Activated CD8-positive, alpha-beta memory T cell treated with anti-CD3 and anti-CD28 coated beads, Interleukin-2, amount 50 U/mL, for 48 hours (primary cell): ENCODE measurements around the gene ATP6V0A1.
A peak's percentile ranks its signal among the peaks of the same experiment; 100 is the strongest.
"Not testable (repeated sequence)": the region's sequence is repeated elsewhere in the genome, so short reads cannot be mapped to it uniquely, and the experiment has no call there.

ENCODE experiments used
- DNase-seq: peaks from one replicate; pipeline ENCODE4 v3.0.0-alpha.2; 2020

The ATP6V0A1 gene

DNA sequence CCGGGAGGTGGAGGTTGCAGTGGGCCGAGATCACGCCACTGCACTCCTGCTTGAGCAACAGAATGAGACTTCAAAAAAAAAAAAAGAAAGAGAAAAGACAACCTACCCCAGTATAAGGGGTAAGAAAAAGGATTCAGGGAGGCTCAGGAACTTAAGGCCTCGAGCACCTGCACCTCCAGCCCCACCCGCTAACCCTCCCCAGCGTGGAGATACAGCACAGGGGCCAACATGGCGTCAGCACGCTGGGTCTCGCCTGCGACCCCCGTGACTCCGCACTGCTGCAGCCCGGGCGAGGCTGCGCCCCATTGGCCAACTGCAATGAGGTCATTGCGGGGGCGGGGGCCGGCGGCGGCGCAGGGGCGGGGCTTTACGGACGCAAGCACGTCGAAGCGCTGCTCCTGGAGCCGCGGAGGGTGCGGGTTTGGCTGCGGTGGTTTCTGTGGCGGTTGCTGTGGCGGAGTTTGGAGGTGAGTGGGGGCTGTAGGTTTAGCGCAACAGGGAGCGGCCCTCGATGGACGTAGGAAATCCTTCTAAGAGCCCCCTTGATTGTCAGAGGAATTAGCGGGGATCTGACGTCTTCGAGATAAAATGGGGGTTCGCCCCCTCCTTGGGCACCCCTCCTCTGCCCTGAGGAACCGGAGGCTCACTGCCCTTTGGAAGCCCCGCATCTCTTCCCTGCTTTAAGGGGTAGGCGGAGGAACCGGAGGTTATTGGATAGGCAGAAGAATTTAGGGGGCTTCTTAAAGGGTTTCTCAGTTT, at the start of gene ATP6V0A1:
TSS of gene ATP6V0A1 (plus strand) at position 382 of the 759 bp plus-strand sequence. CDS start 2,017 bp downstream, outside the sequence.
- peak; percentile 98 for DNase-seq

DNA sequence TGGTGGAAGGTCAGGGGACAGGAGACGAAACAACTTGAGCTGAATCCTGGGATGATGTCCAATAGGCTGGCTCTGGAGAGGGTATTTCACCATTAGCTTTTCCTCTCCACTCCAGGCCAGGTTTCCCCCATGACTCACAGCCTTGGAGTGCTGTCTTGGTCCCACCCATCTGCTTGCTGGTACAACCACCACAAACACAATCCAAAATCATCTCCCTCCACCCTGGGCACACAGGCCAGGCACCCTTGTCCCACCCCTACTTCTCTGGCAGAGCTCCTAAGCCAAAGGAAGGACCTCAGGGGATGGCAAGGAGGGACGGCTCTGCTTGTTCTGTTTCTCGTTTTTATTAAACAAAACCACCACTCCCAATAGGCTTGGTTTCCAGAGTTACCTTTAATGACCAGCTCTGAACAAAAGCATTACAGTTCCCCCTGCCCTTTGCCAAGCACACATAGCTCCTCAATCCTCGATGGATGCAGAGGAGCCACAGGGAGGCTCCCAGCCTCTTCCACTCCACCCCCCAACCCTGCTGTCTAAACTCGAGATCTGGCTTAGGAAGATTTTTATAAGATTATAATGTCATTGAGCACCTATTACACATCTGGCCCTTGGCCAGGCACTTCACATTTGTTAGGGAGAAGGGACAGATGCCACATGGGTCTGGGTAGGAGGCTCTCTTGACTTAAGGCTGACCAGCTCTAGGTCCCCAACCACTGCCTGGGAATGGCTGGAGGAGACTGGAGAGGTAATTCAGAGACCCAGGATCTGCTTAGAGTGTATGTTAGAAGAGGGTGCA, 49.0 kb upstream of the ATP6V0A1 start:
- DNase-seq, result no peak

DNA sequence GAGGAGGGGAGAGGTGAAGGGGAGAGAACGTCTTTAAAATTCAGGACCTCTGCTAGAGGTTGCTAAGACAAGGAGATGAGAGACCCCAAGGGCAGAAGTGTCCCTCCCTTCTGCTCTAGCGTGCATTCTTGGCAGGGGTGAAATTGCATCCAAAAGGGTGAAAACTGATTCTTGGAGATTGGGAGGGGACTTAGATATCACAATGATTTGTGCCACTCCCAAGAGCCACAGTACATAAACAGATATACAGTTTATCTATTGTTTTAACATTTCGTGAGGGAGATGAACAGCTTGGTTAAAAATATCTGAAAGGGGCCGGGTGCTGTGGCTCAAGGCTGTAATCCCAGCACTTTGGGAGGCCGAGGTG, 48.4 kb upstream of the ATP6V0A1 start:
- DNase-seq, result no peak

DNA sequence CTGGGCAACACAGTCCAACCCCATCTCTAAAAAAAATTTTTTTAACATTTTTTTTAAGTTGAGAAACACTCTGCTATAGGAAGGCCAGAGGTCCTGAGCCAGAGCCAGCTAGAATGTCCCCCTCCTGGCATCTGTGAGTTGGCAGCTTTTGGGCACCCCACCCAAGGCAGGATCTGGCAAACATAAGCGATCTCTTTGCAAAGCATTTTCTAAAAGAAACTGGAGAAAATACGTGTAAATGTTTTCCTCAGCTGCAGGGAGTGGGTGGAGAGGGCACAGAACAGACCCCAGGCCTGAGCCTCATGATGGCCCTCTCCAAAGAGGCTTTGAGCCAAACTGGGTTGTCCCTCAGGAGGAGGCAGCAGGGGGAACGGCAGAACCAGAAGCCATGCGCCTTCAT, 47.3 kb upstream of the ATP6V0A1 start:
- no peak for DNase-seq

DNA sequence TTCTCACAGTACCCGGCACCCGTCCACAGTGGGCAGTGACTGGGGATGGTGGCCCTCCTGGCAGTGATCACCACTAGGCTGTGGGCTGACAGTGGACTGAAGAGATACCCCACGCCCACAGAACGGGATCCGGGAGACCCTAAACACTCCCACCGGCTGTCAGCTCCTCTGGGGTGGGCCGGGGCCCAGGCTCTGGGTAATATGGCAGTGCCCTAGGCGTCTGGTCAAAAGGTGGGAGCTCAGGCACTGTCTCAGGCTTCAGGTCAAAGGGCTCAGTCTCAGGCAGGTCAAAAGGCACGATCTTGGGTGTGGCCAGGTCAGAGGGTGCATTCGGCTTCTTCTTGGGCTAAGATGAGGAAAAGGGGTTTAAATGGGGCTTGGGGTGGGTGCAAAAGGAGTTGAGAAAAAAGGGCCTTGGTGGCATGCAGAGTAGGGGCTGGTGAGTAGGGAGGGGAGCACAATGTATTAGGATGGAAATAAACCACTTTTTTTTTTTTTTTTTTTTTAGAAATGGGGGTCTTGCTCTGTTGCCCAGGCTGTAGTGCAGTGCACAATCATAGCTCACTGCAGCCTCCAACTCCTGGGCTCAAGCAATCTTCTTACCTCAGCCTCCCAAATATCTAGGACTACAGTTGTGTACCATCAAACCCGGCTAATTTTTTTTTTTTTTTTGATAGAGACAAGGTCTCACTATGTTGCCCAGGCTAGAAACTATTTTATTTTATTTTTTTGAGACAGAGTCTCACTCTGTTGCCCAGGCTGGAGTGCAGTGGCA, 46.6 kb upstream of the ATP6V0A1 start:
- no peak for DNase-seq

DNA sequence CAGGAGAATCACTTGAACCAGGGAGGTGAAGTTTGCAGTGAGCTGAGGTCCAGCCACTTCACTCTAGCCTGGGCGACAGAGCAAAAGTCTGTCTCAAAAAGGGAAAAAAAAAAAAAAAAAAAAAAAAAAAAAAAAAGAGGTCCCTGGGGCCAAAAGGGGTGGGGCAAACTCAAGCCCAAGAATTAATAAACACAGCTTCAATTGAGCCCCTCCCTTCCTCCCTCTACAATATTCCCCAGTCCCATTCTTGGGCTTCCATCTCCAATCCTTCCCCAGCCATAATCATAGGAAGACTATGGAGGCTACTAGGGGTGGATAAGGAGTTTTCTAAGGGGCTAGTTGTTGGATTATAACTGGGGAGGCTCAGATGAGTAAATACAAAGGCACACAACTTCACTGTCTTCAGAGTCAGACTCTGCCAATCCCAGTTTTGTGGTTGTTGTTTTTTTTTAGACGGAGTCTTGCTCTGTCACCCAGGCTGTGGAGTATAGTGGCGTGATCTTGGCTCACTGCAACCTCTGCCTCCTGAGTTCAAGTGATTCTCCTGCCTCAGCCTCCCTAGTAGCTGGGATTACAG, 45.1 kb upstream of the ATP6V0A1 start:
- DNase-seq, result no peak

DNA sequence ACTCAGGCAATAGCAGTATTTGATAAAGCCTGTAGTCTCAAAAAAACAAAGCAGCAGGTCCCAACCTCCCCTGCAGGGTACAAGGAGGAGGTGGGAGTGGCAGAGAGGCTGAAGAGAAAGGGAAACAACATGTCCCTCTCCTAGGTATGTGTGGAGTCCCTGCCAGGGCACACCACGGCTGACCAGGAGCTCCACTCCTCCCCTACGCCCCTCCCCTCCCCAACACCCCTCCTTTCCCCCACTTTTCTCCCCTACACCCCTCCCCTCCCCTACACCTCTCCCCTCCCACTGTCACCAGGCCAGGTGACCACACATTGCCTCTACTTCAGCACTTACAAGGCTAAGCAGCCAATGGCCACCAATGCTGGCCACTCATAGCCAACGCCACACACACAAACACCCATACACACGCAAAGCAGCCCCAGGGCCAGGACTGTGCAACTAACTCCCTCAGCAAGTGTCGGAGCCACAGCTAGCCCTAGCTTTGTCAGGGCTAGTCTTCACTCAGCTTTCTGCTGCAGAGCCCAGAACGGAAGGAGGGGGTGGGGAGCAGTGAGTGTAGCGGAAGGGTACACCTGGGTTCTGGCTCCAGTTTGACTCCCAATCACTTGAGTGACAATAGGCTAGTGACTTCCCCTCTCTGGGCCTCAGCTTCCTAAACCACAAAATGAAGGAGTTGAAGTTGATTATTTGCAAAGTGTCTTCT, 43.8 kb upstream of the ATP6V0A1 start:
- peak; percentile 70 for DNase-seq

DNA sequence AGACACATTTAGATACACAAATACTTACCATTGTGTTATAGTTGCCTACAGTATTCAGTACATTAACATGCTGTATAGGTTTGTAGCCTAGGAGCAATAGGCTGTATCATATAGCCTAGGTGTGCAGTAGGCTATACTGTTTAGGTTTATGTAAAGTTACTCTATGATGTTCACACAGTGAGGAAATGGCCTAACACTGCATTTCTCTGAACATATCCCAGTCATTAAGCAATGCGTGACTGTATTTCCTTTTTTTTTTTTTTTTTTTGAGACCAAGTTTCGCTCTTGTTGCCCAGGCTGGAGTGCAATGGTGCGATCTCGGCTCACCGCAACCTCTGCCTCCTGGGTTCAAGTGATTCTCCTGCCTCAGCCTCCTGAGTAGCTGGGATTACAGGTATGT, 40.7 kb upstream of the ATP6V0A1 start:
- not testable (repeated sequence) for DNase-seq

DNA sequence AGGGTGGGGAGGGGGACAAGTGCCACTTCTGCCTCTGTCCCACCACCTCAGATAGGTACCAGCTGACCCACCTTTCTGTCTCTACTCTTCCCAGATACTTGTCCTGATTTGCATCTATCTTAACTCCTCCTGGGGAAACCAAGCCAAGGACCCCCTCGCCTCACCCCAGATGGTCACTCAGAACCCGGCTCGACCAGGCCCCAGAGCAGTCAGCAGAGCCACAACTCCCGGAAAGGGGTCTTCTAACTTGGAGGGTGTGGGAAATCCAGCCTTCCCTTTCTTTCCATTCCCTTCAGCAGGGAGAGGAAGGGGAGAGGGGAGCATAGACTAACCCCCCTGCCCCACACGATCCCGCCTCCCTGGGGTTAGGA, 37.6 kb upstream of the ATP6V0A1 start:
- no peak for DNase-seq

DNA sequence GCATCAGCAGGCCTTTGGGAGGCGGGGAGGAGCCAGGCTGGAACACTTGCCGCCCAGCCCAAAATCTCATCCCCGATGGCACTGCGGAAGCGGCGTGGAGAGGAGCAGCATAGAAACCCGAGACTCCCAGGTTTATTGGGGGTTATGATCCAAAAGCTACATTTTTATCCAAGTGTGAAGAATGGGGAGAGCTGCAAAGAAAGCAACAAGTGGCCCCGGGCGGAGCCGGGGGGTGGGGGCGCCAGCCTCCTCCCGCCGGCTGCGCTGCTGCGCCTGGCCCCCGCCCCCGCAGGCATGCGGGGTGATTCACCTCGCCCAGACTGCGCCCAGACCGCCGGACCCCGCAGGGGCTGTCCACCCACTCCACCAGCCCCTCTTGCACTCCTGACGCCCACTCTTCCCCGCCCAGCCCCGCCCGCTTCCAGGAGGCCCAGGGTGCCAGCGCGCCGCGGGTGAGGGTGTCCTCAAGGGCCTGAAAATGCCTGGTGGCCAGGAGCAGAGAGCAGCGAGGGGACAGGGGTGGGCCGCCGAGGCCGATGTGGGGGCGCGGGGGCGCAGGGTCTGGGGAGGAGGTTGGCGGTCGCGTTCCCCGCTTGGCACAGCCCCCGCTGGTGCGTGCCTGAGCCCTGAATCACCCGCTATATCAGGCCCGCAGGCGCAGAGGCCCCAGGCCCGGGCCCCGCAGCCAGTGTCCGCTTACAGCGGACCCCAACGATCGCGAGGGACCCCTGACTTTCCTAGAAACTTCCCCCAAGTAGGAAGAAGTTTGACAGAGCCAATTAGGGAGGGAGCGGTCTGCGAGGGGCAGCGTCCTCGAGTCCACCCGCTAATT, 37.0 kb upstream of the ATP6V0A1 start:
- DNase-seq, result no peak

DNA sequence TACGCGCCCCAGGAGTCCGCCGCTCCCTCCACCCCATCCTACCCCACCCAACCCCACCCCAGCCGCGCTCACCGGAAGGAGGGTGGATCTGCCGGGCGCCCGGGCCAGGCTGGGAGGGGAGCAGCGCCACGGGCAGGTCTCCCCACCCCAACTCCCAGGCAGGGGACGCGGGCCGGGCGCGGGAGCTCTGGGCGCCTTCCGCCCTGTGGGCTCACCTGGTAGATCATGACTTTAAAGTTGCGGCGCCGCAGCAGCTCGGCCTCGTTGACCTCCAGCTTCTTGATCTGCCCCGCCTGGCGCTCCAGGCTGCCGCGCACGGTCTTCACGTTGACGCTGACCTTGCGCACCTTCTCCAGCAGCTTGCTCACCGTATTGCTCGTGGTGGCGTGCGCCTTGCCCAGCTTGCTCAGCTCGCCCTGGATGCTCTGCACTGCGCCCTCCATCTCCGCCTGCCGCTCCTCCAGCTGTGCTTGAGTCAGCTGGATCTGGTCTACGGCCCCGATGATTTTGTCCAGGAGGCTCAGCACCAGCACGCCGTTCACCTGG, 36.2 kb upstream of the ATP6V0A1 start:
- DNase-seq, result peak; percentile 75

DNA sequence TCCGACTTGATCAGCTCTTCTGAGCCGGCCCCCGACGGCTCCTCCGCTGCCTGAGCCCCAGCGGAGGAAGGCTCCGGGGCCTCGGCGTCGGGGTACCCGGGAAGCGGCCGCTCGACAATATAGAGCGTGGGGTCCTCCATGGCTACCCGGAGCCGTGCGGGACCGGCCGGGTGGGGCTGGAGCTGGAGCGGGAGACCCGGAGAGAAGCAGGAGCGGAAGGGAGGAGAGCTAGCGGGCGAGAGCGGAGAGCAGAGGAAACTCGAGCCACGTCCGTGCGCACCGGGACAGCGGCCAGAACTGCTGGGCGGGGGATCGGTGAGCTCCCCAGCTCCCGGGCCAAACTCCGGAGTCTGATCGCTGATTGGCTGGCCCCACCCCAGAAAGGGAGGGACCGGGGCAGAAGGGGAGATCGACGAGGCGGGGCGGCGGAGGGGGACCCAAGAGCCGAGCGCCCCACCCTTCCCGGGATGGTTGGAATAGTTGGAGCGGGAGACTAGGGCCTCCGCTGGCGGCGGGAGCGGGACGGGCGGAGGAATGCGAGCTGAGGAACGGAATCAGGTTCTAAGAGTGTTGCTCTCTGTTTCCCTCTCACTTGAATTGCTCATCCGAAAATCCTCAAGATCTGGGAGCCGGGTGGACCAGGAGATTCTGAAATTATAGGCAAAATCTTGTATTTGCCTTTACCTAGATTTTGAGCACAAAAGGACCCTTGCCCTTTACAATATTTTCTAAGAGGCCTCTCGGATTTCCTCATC, 35.5 kb upstream of the ATP6V0A1 start, which contains the start of gene CAVIN1:
TSS of gene CAVIN1 (minus strand) at position 299 of the 755 bp plus-strand sequence. CDS start at position 140, 159 bp downstream.
- DNase-seq, result no peak

DNA sequence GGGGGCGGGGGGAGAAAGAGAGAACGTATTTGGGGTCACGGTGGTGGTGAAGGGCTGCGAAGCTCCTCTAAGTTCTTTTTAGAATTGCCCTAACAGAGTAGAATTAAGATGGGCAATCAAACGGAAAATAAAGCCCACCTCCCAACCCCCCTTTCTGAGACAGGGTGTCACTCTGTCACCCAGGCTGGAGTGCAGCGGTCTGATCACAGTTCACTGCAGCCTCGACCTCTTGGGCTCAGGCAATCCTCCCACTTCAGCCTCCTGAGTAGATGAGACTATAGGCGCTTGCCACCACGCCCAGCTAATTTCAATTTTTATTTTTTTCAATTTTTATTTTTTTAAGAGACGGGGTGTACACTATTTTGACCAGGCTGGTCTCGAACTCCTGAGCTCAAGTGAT, 34.9 kb upstream of the ATP6V0A1 start:
- no peak for DNase-seq

DNA sequence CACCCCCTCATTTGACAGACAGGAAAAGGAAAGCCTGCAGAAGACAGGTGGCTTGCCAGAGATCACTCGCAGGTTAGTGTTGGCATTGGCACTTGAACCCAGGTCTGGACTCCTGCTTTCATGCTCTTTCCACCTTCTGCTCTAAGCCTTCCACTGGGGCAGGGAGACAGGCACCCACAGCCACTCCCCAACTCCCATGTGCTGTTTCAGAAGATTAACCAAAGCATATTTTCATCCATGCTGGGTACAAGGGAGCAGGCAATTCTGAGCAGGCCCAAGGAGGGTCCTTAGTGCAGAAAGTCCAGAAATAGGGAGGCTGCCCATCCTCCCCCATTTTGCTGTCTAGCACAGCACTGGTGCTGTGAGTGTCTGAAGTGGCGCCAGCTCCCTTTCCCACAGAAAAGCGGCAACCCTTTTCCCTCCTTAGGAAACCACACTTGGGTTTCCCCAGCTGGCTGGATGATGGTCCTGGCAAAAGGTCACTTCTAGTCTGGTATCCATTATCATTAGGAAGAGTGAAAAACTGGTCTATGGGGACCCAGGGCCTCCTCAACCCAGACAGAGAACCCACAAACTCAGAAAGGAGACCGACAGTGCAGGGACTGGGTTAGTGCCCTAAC, 33.6 kb upstream of the ATP6V0A1 start:
- no peak for DNase-seq

DNA sequence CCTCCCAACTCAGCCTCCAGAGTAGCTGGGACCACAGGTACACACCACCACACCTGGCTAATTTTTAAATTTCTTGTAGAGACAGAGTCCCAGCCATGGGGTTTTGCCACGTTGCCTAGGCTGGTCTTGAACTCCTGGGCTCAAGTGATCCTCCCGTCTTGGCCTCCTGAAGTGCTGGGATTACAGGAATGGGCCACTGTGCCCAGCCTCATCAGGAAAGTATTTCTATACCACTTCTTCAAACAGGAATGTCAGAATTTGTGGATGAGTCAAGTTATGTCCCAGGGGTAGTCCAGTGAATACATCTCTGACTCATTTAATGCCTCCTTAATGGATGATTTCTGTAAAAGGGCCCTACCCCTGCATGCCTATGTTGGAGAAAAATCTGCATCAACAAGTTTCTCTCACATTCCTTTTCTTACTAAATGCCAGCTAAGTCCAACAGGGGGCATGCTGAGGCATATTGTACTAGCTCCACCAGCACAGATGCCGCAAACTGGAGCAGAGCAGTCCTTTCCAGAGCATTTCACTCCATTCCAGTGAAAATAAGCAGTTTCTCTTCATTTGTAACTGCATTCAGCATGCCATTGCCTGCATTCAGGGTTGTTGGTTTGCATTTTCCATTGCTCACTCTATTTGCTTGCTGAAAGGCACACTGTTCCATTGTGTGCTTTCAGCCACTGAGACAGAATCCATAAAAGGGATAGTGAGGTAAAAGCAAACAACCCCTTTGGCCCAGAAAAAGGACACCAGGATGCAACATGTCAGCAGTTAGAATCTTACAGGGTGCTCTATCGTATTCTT, 30.3 kb upstream of the ATP6V0A1 start:
- no peak for DNase-seq

DNA sequence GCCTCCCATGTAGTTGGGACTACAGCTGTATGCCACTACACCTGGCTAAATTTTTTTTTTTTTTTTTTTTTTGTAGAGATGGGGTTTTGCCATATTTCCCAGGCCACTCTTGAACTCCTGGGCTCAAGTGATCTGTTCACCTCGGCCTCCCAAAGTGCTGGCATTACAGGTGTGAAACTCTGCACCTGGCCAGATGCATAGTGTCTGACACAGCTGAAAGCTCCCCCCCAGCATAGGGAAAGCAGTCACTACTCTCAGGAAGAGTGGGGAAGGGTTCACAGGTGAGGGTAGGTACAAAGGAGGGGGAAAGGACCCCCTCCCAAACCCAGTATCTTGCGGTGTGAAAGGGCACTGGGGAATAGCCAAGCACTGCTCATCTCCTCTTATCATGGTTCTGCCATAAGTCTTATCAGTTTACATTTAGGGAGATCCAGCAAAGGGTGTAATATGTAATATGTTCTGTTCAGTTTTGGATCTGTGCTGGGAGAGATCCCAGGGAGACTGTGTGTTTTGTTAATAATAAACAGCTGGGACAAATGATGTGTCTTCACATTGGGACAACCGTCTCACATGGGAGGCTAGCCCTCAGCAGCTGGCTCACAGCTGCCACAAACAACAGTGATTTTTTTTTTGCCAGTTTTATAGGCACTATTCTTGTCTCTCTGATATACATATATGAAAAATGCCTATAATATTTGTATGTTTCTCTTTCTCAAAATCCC, 28.8 kb upstream of the ATP6V0A1 start:
- DNase-seq, result no peak

DNA sequence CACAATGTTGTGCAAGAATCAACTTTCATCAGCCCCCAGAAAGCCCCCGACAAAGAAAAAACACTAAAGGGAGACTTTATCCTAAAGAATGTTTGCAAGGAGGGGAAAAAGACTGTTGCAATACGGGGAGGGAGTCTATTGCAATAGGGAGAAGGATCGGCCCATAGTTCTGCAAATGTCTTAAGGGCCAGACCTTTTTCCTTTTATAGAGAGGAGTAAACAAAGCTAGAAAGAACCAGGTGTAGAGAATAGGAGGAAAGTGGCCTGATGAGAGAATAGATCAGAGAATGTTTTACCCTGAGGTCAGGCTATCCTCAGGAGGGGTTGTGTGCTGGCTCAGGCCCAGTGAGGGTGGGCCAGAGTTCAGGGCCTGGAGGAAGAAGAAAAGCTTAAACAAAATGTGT, 26.9 kb upstream of the ATP6V0A1 start:
- DNase-seq, result no peak

DNA sequence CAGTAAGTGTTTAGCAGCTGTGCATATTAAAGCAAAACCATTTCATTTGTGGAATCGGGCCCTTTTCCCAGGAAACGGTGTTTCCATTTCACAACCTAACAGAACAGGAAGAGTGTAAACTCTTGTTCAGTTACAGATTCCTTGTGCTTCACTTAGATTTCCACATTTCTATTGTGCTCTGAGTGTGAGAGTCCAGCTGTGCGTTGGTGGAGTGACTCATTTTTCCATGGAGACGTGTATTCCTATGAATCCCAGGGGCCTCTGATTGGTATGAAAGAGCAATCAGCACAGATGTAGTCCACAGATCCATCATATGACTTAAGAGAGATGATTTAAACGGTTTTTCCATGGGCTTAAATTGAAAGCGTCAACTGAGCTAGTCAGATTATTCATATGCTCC, 22.3 kb upstream of the ATP6V0A1 start:
- DNase-seq, result no peak
